ENCODE measurements around the gene ROM1. TPM values are rescaled to one million over a fixed set of nuclear protein-coding genes. Genes with fewer than 3 reads are reported as not detected.

Gene ROM1
- total RNA-seq, 4 donors from 2014 or later = 3.7 to 11.9 (median 10.1) TPM

DNA sequence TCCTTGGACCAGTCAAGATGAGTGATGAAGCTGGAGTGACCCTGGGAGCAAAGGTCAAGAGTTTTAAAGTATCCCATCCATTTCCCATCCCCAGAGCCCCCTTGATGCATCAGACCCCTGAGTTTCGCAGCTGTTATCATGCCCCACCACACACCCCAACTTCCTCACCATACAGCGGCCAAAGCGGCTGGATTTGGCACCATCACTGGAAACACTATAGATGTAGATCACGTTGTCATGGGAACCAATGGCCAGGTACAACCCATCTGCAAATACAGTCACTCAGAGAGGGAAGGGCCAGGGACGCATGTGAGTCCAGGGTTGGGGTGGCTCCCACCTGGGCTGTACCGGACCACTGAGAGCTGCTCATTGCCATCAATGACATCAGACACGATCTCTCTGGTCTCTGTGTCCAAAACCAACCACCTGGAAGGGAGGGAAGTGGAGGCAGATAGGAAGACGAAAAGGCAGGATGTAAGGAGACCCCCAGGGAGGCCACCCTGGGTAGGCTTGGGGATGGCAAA, 9.2 kb upstream of the ROM1 start:
- H3K9me3 ChIP-seq = no peaks in the 10 kb centered on the region
- no peaks in the 10 kb centered on the region for H3K27me3 ChIP-seq
- H3K36me3 ChIP-seq = peaks cover 13 to 50% (median 45%) of the 10 kb centered on the region in 4 donors
- 94% methylated on average over 8 of the region's 8 CpGs for WGBS
- no peak for TF ChIP-seq EP300 (IDR thresholded peaks at IDR 0.05)
- TF ChIP-seq, protein P1, sequence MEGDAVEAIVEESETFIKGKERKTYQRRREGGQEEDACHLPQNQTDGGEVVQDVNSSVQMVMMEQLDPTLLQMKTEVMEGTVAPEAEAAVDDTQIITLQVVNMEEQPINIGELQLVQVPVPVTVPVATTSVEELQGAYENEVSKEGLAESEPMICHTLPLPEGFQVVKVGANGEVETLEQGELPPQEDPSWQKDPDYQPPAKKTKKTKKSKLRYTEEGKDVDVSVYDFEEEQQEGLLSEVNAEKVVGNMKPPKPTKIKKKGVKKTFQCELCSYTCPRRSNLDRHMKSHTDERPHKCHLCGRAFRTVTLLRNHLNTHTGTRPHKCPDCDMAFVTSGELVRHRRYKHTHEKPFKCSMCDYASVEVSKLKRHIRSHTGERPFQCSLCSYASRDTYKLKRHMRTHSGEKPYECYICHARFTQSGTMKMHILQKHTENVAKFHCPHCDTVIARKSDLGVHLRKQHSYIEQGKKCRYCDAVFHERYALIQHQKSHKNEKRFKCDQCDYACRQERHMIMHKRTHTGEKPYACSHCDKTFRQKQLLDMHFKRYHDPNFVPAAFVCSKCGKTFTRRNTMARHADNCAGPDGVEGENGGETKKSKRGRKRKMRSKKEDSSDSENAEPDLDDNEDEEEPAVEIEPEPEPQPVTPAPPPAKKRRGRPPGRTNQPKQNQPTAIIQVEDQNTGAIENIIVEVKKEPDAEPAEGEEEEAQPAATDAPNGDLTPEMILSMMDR (IDR thresholded peaks at IDR 0.05) = no peak
- intact Hi-C loops (cut with DNase I) = no loop called here
- H3K4me3 ChIP-seq = no peak overlapping the region
- peak overlapping the region in 2 of 4 donors; percentile 98 to 99 for H3K27ac ChIP-seq (replicated peaks in 1 of 4)
- H3K4me1 ChIP-seq = peaks cover 27 to 62% (median 39%) of the 10 kb centered on the region in 4 donors
- no peak for DNase-seq (ENCODE audit: extremely low spot score)

DNA sequence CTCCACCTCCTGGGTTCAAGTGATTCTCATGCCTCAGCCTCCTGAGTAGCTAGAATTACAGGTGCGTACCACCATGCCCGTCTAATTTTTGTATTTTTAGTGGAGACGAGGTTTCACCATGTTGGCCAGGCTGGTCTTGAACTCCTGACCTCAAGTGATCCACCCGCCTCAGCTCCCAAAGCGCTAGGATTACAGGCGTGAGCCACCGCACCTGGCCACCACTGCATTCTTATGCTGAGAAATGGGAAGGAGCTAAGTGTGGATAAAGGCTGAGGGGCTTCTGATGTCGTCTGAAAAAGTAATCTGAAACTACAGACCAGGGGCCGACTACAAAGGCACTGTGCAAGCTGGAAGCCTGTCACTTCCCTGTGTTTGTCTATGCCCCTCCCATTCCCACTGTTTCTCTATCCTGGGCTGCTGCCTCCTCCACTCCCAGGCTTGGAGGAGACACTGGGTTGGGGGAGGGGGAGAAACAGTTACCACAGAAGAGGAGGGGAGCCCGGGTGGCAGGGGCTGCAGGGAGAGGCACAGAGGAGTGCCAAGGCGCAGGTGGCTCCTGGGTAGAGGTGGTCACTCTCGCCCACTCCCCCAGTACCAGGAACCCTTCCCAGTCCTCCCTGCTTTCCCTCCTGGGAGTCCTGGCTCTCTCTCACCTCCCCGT, 8.5 kb upstream of the ROM1 start:
- DNase-seq (ENCODE audit: extremely low spot score) = no peak
- TF ChIP-seq, protein P1 (IDR thresholded peaks at IDR 0.05) = no peak
- no peak for TF ChIP-seq POLR2AphosphoS5 (IDR thresholded peaks at IDR 0.05)
- TF ChIP-seq EP300 (IDR thresholded peaks at IDR 0.05) = no peak
- no peak for TF ChIP-seq POLR2A (IDR thresholded peaks at IDR 0.05; ENCODE audit: low read depth)
- H3K4me3 ChIP-seq = no peak overlapping the region
- no peaks in the 10 kb centered on the region for H3K27me3 ChIP-seq
- 91% methylated on average over 13 of the region's 13 CpGs for WGBS
- H3K27ac ChIP-seq (replicated peaks in 1 of 4) = no peak overlapping the region
- intact Hi-C loops (cut with DNase I) = no loop called here
- H3K9me3 ChIP-seq = no peaks in the 10 kb centered on the region
- peaks cover 23 to 54% (median 33%) of the 10 kb centered on the region in 4 donors for H3K4me1 ChIP-seq
- H3K36me3 ChIP-seq = peaks cover 13 to 57% (median 51%) of the 10 kb centered on the region in 4 donors

DNA sequence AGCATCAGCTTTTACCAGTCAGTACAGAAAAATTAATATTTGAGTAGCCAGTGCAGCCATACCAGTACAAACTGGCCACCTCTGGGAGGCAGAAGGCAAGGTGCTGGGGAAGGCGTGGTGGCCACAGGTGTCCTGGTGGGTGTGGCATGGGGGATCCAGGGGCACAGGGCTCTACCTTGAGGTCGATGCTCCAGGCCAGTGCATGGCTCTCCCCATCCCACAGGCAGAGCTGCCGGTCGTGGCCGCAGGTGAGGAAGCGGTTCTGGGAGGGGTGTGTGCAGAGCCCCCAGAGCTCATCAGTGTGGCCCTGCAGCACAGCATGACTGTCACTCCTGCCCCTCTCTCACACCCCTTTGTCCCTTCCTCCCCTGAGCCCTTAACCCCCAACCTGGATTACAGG, 7.6 kb upstream of the ROM1 start:
- 81% methylated on average over 3 of the region's 6 CpGs for WGBS
- intact Hi-C loops (cut with DNase I) = no loop called here
- no peak for DNase-seq (ENCODE audit: extremely low spot score)
- Histone ChIP-seq H3K27me3 (no peaks in the 10 kb centered on the region), H3K4me3 (no peak overlapping the region), H3K9me3 (no peaks in the 10 kb centered on the region), H3K4me1 (peaks cover 18 to 49% (median 31%) of the 10 kb centered on the region in 4 donors), H3K27ac (replicated peaks in 1 of 4) (no peak overlapping the region), H3K36me3 (peaks cover 13 to 66% (median 58%) of the 10 kb centered on the region in 4 donors)
- TF ChIP-seq POLR2A (IDR thresholded peaks at IDR 0.05; ENCODE audit: low read depth) (no peak), POLR2AphosphoS5 (IDR thresholded peaks at IDR 0.05) (no peak), EP300 (IDR thresholded peaks at IDR 0.05) (no peak)
- TF ChIP-seq, protein P1 (IDR thresholded peaks at IDR 0.05) = no peak

DNA sequence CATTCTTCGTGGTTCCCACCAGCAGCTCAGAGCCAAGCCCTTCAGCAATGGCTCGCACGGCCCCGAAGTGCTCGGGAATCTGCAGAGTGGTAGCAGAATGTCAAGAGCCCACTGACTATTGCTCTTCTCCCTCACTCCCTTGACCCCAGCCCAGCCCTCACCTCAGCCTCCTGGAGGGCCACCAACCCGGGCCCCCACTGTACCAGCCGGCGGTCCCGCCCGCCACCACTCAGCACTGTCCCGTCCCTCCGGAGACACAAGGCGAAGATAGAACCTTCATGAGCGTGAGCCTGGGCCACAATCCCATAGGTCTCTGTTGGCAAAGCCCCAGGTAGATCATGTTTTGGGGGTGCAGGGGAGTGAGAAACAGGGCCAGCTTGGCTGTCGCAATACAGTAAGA, 7.2 kb upstream of the ROM1 start:
- no peak for DNase-seq (ENCODE audit: extremely low spot score)
- Histone ChIP-seq H3K36me3 (peaks cover 13 to 70% (median 60%) of the 10 kb centered on the region in 4 donors), H3K27me3 (no peaks in the 10 kb centered on the region), H3K9me3 (no peaks in the 10 kb centered on the region), H3K4me1 (peaks cover 20 to 49% (median 32%) of the 10 kb centered on the region in 4 donors), H3K4me3 (no peak overlapping the region), H3K27ac (replicated peaks in 1 of 4) (no peak overlapping the region)
- intact Hi-C loops (cut with DNase I) = no loop called here
- 95% methylated on average over 15 of the region's 15 CpGs for WGBS
- TF ChIP-seq, protein P1 (IDR thresholded peaks at IDR 0.05) = no peak
- TF ChIP-seq POLR2AphosphoS5 (IDR thresholded peaks at IDR 0.05) (no peak), POLR2A (IDR thresholded peaks at IDR 0.05; ENCODE audit: low read depth) (no peak), EP300 (IDR thresholded peaks at IDR 0.05) (no peak)

Measured in esophagus muscularis mucosa (tissue), 4 donors.